Prostate gland (tissue), 2 donors: ENCODE data around the gene SRBD1.

ENCODE experiments used
- POLR2AphosphoS5 ChIP-seq: sonication (generic); formaldehyde crosslinking; IDR thresholded peaks from one replicate; pipeline ENCODE4 v1.6.1; 2017; ENCODE audit warnings: antibody characterized with exemption
- TF ChIP-seq, protein P1 (sequence below), 4 experiments: fragments of 200-600 bp in 2 of 4; fragments of 450-650 bp in 2 of 4; sonication (generic) in 2 of 4; IDR thresholded peaks; 1 replicate in 3 of 4; 2 replicates in 1 of 4; pipeline ENCODE4 v1.5.1; 2016 to 2019; ENCODE audit warnings: antibody characterized with exemption in 4 of 4, mild to moderate bottlenecking in 2 of 4, moderate library complexity in 2 of 4

DNA sequence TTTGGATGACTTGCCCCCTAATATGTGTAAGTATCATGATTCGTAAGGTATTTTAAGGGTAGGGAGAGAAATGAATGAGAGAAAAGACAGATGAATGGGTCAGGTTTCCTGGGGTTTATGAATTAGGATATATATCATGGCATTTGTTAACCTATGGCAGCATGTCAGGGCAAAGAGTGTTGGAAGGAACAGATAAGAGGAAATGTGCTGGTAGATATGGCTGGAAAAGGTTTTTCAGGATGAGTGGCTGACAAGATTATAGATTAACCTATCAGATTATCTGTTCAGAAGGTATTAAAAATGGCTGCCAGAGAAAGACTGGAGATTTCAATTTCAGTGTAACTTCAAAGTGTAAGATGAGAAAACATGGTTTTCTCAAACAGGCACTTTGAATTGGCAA is 67.8 kb downstream of the SRBD1 start:
- TF ChIP-seq, protein P1, sequence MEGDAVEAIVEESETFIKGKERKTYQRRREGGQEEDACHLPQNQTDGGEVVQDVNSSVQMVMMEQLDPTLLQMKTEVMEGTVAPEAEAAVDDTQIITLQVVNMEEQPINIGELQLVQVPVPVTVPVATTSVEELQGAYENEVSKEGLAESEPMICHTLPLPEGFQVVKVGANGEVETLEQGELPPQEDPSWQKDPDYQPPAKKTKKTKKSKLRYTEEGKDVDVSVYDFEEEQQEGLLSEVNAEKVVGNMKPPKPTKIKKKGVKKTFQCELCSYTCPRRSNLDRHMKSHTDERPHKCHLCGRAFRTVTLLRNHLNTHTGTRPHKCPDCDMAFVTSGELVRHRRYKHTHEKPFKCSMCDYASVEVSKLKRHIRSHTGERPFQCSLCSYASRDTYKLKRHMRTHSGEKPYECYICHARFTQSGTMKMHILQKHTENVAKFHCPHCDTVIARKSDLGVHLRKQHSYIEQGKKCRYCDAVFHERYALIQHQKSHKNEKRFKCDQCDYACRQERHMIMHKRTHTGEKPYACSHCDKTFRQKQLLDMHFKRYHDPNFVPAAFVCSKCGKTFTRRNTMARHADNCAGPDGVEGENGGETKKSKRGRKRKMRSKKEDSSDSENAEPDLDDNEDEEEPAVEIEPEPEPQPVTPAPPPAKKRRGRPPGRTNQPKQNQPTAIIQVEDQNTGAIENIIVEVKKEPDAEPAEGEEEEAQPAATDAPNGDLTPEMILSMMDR (IDR thresholded peaks at IDR 0.05) = no peak
- no peak for TF ChIP-seq POLR2AphosphoS5
